ENCODE data around the gene TMEM79. TPM values are rescaled to one million over a fixed set of nuclear protein-coding genes. Genes with fewer than 3 reads are reported as not detected.

The TMEM79 gene
- total and polyA plus RNA-seq, 2 donors (not counting 1 experiment from before 2014, with no cell fraction given): 1.1 to 3.6 TPM

- peak within 1 kb of the TSS; percentile 58 to 98 (median 91) for H3K4me3 ChIP-seq (replicated peaks in 1 of 4; ENCODE audit: control extremely low read depth in 1 of 4, insufficient read depth in 1 of 4, low read depth in 3 of 4, low read length in 4 of 4)
- no peaks in the 10 kb centered on the region for H3K9me3 ChIP-seq (ENCODE audit: control insufficient read depth, insufficient read depth, low read depth, low read length)
- H3K27ac ChIP-seq (ENCODE audit: insufficient read depth, low read length): peak within 1 kb of the TSS; percentile 68
- H3K79me2 ChIP-seq (ENCODE audit: control insufficient read depth, insufficient read depth, low read length): peaks cover 38% of the 10 kb centered on the region
- peak; percentile 98 to 99 for DNase-seq (ENCODE audit: low read depth in 2 of 2)
- no peak for TF ChIP-seq EZH2 (IDR thresholded peaks at IDR 0.05; ENCODE audit: low read length, missing control alignments)
- no peak for TF ChIP-seq CTCF (conservative IDR thresholded peaks at IDR 0.05 in 1 of 2, IDR thresholded peaks at IDR 0.05 in 1 of 2; ENCODE audit: low read depth in 1 of 2, low read length in 2 of 2)
- peak within 1 kb of the TSS; percentile 87 for H3K9ac ChIP-seq (ENCODE audit: insufficient read depth, low read length)
- no peaks in the 10 kb centered on the region for H3K27me3 ChIP-seq (ENCODE audit: control insufficient read depth, insufficient read depth, low read length)
- H3K36me3 ChIP-seq (ENCODE audit: control insufficient read depth, insufficient read depth, low read length): peaks cover 13% of the 10 kb centered on the region
- H3K4me2 ChIP-seq (ENCODE audit: extremely low read depth, insufficient read depth, low read length): peak within 1 kb of the TSS; percentile 98
- peak within 1 kb of the TSS; percentile 72 for H2AFZ ChIP-seq (ENCODE audit: low read length)
- H4K20me1 ChIP-seq (ENCODE audit: control insufficient read depth, extremely low read depth, insufficient read depth, low read length): peaks cover 2% of the 10 kb centered on the region
- peaks cover 5% of the 10 kb centered on the region for H3K4me1 ChIP-seq (ENCODE audit: control insufficient read depth, extremely low read depth, insufficient read depth, low read length)
Measured at GRCh38 chr1:156282479-156283222, 1.5 kb upstream of the TMEM79 start, which contains the start of gene SMG5. Gene SMG5 (minus strand): TSS chr1:156282825. CDS start chr1:156282680, 145 bp downstream.

- H3K27me3 ChIP-seq (ENCODE audit: control insufficient read depth, insufficient read depth, low read length): no peaks in the 10 kb centered on the region
- H3K36me3 ChIP-seq (ENCODE audit: control insufficient read depth, insufficient read depth, low read length): peaks cover 8% of the 10 kb centered on the region
- H2AFZ ChIP-seq (ENCODE audit: low read length): peak overlapping the region; percentile 72
- peak overlapping the region; percentile 11 for H3K27ac ChIP-seq (ENCODE audit: insufficient read depth, low read length)
- TF ChIP-seq EZH2 (IDR thresholded peaks at IDR 0.05; ENCODE audit: low read length, missing control alignments) (no peak), CTCF (conservative IDR thresholded peaks at IDR 0.05 in 1 of 2, IDR thresholded peaks at IDR 0.05 in 1 of 2; ENCODE audit: low read depth in 1 of 2, low read length in 2 of 2) (no peak)
- peaks cover 2% of the 10 kb centered on the region for H4K20me1 ChIP-seq (ENCODE audit: control insufficient read depth, extremely low read depth, insufficient read depth, low read length)
- peaks cover 36% of the 10 kb centered on the region for H3K79me2 ChIP-seq (ENCODE audit: control insufficient read depth, insufficient read depth, low read length)
- H3K9me3 ChIP-seq (ENCODE audit: control insufficient read depth, insufficient read depth, low read depth, low read length): no peaks in the 10 kb centered on the region
- DNase-seq (ENCODE audit: low read depth in 2 of 2): no peak
- peaks cover 5% of the 10 kb centered on the region for H3K4me1 ChIP-seq (ENCODE audit: control insufficient read depth, extremely low read depth, insufficient read depth, low read length)
- peak overlapping the region; percentile 94 for H3K4me2 ChIP-seq (ENCODE audit: extremely low read depth, insufficient read depth, low read length)
- H3K4me3 ChIP-seq (replicated peaks in 1 of 4; ENCODE audit: control extremely low read depth in 1 of 4, insufficient read depth in 1 of 4, low read depth in 3 of 4, low read length in 4 of 4): peak overlapping the region; percentile 58 to 98 (median 79)
- H3K9ac ChIP-seq (ENCODE audit: insufficient read depth, low read length): peak overlapping the region; percentile 34
Measured at GRCh38 chr1:156283521-156283920, 604 bp upstream of the TMEM79 start.

- Histone ChIP-seq H2AFZ (ENCODE audit: low read length) (no peak overlapping the region), H3K4me1 (ENCODE audit: control insufficient read depth, extremely low read depth, insufficient read depth, low read length) (peaks cover 5% of the 10 kb centered on the region), H3K4me3 (replicated peaks in 1 of 4; ENCODE audit: control extremely low read depth in 1 of 4, insufficient read depth in 1 of 4, low read depth in 3 of 4, low read length in 4 of 4) (no peak overlapping the region), H3K9ac (ENCODE audit: insufficient read depth, low read length) (no peak overlapping the region), H3K79me2 (ENCODE audit: control insufficient read depth, insufficient read depth, low read length) (peaks cover 25% of the 10 kb centered on the region), H3K27me3 (ENCODE audit: control insufficient read depth, insufficient read depth, low read length) (no peaks in the 10 kb centered on the region), H4K20me1 (ENCODE audit: control insufficient read depth, extremely low read depth, insufficient read depth, low read length) (peaks cover 2% of the 10 kb centered on the region), H3K9me3 (ENCODE audit: control insufficient read depth, insufficient read depth, low read depth, low read length) (no peaks in the 10 kb centered on the region), H3K4me2 (ENCODE audit: extremely low read depth, insufficient read depth, low read length) (no peak overlapping the region), H3K27ac (ENCODE audit: insufficient read depth, low read length) (no peak overlapping the region), H3K36me3 (ENCODE audit: control insufficient read depth, insufficient read depth, low read length) (peaks cover 7% of the 10 kb centered on the region)
- no peak for TF ChIP-seq CTCF (conservative IDR thresholded peaks at IDR 0.05 in 1 of 2, IDR thresholded peaks at IDR 0.05 in 1 of 2; ENCODE audit: low read depth in 1 of 2, low read length in 2 of 2)
- TF ChIP-seq EZH2 (IDR thresholded peaks at IDR 0.05; ENCODE audit: low read length, missing control alignments): no peak
- DNase-seq (ENCODE audit: low read depth in 2 of 2): no peak
Measured at GRCh38 chr1:156284757-156285156, 632 bp downstream of the TMEM79 start.

Data from fibroblast of lung (primary cell).